Activated CD4-positive, alpha-beta T cell treated with anti-CD3 and anti-CD28 coated beads, Interleukin-2, Interleukin-6, amounts not matched to agents 100 ng/mL and 50 ng/mL, durations not matched to agents 16 hours and 8 hours (primary cell): ENCODE measurements around the gene TNKS1BP1.

Experiments
- DNase-seq: peaks from one replicate; pipeline ENCODE4 v3.0.0-alpha.2; 2020

Gene TNKS1BP1

DNA sequence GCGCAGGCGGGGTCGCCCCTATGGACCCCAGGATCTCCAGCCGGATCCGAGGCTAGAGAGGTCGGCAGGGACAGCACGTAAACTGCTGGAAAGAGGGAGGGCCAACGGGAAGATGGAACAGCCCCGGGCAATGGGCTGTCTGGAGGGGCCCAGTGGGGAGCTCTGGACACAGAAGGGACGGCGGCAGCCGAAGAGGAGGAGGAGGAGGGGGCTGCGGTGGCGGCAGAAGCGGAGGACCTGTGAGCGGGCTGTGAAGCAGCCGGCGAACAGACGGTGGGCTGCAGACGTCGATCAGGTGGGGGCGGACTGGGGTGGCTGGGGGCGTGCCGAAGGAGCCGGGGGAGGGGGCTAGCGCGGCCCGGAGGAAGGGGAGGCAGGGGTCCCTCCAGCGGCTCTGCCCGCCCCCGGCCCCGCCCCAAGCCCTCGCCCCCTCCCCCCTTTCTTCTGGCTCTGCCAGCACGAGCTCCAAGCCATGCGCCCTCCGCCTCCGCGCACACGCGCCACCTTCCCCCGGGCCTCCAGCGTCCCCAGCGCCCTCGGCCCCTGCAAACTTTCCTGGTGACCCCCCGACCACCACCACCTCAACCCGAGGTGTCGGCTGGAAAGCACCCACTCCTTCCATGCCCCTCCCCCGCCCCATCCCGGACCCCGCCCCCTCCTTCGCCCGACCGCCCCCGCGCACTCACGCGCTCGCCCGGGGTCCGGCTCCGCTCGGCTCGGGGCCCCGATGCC, 432 bp downstream of the TNKS1BP1 start:
- DNase-seq = no peak

DNA sequence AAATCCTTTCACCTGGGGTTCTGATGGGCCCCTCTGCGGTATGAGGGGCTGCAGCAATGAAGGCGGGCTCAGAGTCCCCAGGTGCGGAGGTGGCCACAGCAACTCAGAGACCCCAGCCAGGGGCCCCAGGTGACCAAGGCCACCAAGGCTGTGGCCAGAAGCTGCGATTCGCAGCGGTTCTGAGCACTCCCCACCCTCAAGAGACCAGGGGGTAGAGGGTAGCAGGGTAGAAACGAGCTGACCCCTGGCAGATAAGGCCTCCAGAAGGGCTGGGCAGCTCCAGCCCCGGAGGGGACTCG, 948 bp downstream of the TNKS1BP1 start:
- no peak for DNase-seq

DNA sequence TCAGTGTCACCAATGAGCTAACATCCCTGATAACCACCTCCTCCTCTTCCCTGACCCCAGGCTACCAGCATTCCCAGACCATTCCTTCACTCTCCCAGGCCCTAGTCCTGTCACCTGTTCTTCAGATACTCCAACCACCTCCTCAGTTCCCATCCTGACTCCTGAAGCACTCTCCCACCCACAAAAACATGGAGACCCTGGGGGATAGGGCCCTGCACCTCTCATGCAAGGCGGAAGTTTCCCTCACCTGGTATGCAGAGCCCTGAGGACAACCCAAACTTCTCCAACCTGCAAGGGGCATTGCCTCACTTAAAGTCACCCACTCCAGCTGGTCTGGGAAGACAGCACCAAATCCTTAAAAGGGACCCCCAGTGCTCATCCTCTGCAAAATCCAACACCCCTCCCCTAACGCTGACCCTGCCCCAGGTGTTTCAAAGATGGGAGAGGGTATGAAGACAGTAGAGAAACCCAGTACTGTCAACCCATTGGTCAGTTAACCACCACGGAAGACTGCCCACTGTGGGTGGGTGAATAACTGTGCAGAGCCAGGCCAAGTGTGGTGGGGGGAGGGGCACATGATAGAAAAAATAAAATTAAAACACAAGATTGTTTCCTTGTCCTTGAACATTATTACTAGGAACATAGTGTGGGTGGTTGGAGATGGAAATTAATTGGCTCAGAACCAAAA, 1.4 kb downstream of the TNKS1BP1 start:
- DNase-seq = no peak

DNA sequence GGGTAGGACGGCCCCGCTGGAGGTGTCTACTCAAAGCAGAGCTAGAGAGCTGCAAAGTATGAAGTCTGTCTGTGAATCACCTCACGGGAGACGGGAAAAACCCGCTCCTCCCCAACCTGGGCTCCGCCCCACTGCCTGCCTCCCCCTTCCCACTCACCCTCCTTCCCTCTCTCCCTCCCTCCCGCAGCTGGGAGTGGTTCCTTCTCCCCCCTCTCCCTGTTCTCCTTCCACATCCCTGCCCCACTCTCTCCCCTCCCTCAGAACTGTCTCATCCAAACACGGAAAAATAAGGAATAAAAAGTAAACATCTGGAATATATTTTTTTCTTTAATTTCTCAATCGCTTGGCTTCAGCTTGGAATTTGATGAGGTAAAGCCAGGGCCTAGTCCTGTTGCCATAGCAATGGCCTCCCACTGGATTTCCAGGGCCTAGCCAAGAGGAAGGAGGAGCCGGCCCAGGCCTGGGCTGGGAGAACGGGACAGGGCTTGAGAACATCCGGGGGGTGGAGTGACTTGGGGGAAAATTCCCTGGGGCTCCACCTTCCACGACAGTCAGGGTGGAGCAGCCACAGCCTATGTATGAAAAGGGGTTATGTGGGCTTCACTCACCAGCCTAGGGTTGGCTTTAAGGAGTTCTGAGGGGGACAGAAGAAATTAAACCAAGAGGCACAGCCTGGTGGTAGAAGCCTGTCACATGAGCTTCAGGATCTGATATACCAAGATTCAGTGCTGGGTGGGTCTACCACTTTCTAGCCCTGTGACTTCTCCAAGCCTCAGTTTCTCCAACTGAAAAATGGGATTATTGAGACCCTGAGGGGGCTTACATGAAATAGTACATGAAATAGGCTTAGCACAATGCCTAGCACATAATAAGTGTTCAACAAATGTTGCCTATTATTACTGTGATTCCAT, 2.2 kb downstream of the TNKS1BP1 start:
- DNase-seq = no peak

DNA sequence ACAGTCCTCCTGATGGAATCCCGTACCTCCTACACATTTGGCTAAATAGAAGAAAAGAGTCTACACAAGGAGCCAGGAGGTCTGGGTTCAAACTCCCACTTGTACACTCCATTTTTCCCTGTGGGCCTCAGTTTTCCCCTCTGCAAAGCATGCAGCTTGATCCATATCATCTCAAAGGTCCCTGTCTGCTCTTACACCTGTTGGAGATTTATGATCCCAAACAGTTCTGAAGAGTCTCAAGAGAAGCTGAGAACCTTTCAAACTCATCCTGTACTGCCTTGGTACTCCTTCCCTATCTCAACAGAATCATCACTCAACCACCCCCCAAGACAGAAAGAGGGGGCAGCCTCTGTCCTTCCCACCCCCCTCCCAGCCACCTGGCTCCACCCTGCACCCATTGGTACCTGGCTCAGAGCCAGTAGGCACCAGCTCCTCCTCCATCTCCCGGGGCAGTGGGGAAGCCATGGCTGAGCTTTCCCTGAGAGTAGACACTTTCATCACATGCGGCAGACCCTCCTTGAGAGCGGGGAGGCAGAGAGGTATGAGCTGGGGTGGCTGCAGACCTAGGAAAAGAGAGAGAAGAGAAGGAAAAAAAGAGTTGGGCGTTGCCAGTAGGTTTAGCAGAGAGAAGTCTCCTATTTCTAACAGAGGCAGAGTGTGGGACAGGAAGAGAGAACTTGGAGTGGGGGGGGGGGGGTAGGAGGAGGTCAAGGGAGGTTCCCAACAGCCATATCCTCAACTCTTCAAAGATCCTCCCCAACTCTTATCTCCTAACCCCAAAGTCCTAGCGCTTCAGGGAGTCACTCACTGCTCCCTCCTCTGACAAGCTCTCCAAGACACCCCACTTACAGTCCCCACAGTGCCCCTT, 3.1 kb downstream of the TNKS1BP1 start:
- DNase-seq = no peak

DNA sequence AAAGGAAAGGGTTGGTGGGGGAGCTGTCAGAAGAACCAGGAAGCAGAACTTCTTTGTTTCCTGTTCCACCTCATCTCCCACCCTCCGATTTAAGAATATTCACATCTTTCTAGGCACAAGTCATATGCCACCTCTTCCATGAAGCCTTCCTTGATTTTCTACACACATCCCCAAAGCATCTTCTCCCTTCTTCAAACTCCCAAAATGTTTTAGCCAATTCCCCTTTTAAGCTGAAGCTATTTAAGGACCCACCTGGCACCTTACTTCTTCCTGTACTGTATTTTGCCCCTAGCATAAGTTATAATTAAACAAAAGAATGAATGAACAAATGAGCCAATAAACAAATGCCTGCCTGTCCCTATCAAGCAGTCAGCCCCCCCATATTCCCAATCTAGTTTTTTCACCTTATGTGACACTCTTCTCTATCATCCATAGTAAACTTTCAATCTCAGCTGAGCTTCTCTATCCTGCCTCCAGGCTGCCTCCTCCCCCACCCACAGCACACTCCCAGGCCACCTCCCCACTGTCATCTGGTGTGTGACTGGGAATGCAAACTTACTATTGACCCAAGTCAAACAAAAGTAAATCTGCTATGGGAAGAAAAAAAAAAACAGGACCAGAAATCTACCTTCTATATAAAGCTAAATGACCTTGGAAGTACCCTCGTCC, 3.9 kb downstream of the TNKS1BP1 start:
- DNase-seq = no peak

DNA sequence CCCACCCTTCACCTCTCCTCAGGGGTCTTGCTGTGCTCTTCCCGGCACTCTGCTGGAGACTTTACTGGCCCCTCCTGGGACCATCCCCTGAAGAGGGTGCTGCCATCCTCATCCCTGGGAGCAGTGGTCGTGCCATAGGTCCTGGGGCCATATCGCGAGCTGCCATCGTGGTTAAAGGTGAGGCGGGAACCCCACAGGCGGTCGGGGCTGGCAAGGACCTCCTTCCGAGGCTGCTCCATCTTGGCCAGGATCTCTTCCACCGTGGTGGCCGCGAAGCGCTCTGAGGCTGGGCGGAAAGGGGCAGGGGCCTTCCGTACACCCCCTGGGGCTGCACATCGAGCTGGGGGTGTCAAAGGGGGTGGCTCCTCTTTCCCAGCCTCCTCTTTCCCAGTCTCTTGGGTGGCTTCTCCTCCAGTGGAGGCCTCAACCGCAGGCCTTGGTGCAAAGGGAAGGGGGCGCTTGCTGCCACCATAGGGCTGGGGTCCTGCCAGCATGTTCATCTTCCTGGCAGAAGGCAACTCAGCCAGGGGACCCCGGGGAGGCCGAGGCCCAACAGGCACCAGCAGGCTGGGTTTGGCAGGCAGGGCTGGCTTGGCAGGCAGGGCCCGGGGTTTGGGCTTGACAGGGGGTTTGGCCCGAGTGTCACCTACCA, 4.6 kb downstream of the TNKS1BP1 start:
- DNase-seq = no peak

DNA sequence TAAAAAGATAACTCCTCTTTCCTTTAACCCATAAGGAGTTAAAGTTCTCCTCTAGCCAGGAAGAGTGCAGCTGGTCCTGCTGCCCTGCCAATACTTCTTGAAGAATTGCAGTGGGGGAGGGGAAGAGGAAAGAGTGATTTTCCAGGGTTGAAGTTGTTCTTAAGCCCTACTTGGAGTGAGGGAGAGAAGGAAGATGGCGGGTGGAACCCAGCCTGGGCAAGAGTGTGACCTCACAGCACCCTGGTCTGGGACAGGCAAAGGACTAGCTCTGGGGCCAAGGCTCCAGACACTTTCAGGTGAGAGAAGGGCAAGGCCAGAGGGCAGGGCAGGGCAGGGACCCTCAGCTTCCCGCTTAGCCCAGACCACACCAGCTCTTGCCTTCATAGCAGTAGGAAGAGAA, 6.6 kb downstream of the TNKS1BP1 start:
- DNase-seq = no peak

DNA sequence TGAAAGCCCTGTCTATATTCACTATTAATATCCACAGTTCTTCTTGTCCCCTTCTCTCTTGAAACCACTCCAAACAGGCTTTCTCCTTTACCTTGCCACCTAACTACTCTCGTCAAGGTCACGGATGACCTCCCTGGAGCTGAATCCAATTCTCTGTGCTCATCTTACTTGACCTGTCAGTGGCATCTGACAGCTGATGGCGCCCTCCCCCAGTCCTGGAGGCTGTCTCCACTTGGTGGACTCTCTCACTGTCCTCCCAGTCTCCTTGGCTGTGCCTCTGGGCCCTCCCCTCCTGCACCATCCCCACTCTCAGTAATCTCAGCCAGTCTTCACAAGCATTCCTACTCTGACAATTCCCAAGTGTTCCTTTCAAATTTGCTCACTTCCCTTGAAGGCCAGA, 8.7 kb downstream of the TNKS1BP1 start:
- no peak for DNase-seq

DNA sequence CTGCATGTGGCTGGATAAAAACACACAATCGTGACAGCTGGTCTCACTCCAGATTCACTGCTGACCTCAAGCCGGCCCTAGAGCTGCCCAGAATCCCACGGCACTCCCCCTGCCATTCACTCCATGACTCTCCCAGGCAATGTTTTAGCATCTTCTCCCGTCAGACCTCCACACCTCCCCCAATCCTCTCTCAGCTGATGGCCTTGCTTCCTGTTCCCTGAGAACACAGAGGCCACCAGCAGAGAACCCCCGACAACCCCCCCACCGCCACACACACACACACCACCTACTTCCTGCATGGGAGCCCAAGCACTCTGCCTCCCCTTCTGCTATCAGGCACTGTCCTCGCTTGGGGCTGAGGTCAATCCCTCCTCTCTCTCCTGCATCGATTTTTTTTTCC, 9.3 kb downstream of the TNKS1BP1 start:
- no peak for DNase-seq

DNA sequence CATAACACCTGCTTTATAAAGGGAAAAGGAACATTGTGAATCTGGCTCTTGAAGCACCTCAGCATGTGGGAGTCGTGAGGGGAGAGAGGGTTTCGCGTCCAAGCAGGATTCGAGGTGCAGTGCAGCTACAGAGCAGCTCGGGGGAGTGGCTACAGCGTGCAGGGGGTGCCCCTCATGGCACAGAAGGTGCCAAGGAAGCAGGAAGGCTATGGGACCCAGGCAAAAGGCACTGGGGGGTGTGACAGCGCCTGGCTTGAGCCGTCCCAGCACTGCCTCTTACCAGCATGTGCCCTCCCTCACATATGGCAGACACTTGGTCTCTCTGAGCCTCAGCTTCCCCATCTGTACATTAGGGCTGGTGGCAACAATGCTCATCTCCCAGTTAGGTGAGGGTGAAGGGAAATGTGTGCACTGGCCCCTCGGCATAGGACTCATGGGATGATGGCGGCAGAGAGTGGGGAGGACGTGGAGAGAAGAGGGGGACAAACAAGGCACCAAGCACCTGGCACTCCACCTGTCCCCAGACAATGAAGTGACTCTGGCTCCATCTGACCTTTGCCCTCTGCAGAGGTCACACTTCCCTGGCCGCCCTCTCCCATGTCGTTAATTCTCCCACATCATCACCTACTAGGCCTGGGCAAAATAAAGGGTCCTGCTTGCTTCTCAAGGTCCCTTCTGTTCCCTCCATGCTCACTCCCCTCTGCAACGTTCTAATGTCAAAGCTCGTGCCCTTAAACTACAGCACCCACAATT, 10.4 kb downstream of the TNKS1BP1 start:
- no peak for DNase-seq

DNA sequence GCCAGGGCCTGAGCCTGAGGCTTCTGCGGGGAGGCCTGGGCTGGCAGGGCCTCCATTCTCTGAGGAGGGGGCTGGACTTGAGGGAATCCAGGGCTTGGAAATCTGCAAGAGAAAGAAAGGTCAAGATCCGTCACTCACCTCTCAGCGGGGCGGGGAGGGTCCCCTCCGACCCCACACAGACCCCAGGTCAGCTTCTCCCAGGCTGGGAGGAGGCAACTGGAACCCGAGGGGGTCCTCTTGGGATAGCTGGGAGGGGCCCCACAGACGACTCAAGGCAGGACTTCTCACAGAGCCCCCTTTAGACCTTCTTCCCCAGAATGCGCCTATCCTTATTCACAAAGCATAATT, 11.0 kb downstream of the TNKS1BP1 start:
- DNase-seq = no peak

DNA sequence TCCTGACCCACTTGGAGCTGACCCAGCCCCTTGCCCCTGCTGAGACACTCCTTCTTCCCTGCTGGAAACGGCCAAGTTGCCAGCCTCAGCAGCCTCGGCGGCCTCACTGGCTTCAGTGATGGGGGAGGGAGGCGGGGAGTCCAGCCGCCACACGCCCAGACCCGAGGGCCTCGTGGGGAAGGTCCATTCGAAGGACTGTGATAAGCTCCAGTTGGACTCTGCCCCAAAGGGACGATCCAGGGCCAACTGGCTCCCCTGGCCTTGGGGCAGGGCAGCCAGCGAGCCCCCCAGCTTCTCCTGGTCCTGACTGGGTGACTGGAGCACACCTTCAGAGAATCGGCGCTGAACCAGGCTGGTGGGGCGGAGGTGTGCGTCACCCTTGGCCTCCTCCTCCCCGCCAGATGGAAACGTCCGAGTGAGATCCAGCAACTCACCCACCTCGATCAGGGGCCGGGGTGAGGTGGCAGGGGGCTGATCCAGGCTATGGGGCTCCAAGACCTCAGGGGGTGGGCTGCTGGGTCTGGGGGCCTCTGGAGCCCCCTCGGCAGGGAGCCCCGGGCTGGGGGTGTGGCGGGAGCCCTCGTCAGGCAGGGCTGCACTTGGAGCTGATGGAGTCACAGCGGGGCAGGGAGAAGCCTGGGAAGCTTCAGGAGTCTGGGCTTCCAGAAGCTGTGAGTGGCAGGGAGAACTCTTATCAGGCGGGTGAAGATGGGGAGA, 11.5 kb downstream of the TNKS1BP1 start:
- DNase-seq = no peak

DNA sequence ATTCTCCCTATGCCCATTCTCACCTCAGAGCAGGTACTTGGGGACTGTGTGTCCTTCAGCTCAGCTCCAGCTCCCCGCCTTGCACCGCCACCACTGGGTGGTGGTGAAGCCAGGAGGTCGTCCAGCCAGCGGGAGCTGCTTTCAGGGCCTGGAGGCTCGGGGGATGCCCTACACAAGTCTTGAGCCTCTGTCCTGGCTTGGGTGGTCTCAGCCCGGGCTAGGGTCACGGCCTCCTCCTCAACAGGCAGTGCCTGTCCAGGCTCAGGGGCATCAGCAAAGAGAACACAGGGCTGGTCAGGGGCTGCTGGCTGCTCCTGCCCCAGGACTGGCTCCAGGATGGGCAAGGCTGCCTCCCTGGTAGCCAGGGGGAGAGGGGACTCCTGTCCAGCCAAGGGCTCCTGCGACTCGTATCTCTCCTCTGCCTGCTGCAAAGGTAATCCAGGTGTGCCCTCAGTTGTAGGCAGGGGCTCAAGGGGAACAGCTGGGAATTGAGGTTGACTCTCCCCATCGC, 12.2 kb downstream of the TNKS1BP1 start:
- DNase-seq = no peak

DNA sequence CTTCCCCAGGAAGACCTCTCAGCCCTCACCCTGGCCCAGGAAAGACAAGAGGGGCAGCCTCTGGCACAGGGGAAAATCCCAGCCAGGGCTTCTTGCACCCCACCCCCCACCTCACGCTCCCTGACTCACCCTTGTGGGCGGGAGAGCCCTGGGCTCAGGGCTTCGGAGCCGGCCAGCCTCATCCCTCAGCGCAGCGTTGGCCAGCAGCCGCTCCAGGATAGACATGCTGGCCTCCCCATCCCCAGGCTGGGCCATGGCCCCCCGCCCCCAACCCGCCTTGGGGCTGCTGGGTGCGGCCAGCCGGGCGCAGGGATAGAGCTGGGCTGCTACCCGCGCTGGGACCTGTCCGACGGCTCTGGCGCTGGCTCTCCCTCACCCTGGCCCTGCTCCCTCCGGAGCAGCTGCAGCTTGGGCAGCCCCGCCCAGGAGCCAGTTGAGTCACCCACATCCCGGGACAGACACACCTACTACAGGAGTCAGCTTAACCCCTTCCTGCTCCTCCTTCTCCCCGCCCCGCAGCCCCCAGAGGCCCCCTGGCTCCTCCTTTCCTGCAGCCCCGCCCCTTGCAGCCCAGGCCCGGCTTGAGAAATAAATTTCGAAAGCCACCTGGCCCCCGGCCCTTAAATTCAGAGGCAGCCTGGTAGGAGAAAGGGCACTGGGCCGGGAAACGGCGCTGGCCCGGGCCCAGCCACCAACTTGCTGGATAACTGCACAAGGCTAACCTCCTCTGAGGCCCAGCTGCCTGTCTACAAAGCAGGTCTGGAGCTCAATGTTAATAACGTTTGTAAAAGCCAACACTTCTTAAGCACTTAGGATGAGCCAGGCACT, 13.4 kb downstream of the TNKS1BP1 start:
- peak; percentile 90 for DNase-seq

DNA sequence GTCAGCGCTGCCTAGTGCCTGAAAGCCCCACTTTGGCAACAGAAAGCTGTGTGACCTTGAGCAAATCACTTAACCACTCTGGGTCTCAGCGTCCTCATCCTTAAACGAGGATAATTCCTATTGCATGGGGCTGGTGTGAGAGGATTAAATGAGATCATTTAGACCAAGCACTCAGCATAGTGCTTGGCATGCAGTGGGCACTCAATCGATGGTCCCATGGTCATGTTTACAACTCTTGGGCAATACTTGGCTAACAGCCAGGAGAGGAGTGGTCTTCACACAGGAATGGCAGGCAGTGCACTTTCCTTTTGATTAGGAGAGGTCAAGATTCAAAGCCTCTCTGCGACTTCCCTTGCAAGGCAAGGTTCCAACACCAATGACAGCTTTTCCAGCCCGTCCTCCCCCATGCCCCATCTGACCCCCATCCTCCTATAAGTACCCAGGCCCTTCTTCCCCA, 14.1 kb downstream of the TNKS1BP1 start:
- no peak for DNase-seq

DNA sequence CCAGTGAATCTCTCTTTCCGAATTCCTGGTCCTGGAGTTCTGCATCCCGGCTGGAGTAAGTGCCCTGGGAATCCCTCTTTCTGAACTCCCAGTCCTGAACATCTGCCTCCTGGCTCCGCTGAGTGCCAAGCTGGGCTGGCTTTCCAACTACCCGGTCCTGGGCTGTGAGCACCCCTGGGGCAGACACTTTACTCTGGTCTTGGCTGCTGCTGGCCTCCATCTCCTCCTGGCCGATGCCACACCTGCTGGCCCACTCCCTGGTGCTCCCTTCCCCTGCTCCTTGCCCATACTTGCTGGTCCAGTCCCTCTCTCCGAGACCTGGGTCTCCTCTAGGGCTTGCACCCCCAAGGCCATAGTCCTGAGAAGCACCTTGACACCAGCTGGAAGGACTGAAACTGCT, 14.7 kb downstream of the TNKS1BP1 start:
- DNase-seq = no peak

DNA sequence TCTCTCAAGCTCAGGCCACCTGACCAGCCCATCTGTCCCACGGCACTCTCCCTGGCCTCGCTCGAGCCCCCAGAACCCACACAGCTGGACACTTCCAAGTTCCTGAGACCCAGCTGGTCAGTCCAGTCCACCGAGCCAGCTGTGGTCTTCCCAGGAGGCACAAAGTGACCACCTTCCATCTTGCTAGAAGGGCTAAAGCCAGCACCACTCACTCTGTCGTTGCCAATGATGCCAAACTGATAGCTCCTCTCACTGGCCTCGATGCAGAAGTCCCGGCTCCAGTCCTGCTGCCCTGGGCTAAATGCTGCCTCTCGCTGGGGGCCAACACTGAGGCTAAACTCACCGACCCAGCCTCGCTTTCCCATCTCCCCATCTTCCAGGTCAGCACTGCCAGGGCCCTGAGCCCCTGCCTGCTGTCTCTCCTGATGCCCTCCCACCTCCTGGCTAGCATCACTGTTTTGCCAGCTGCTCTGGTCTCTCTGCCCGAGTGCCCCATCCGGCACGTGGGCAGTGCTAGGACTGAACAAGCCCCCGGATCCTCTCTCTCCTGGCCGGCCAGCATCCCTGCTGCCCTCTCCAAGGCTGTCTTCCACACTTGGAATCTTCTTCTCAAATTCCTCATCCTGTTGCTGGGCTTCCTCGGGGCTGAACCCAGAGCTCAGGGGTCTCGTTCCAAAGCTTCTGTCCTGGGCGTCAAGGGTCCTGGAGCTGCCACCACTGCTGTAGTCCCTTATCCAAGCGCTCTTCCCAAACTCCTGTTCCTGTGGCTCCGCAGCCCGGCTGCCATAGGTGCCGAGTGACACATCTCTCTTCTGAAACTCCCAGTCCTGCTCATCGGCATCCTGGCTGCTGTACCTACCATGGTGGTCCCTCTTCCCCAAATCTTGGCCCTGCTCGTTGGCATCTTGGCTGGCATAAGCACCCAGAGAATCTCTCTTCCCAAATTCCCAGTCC, 15.4 kb downstream of the TNKS1BP1 start:
- no peak for DNase-seq
